Mucosa of stomach (tissue), 1 donor: ENCODE measurements around the gene EOGT.

ENCODE experiments used
- H3K27me3 ChIP-seq: one replicate; pipeline ENCODE4 v1.7.0; 2013; ENCODE audit warnings: mild to moderate bottlenecking, low read length; ENCODE audit not compliant: control insufficient read depth, insufficient read depth
- H3K36me3 ChIP-seq: one replicate; pipeline ENCODE4 v1.7.0; 2013; ENCODE audit warnings: low read length; ENCODE audit not compliant: control insufficient read depth, insufficient read depth
- H3K4me1 ChIP-seq: one replicate; pipeline ENCODE4 v1.7.0; 2013; ENCODE audit warnings: mild to moderate bottlenecking, low read length; ENCODE audit not compliant: control insufficient read depth, insufficient read depth
- H3K4me3 ChIP-seq: one replicate; pipeline ENCODE4 v1.7.0; 2013; ENCODE audit warnings: low read length
- H3K9ac ChIP-seq: one replicate; pipeline ENCODE4 v1.7.0; 2013; ENCODE audit warnings: mild to moderate bottlenecking, low read length, moderate library complexity
- H3K9me3 ChIP-seq: one replicate; pipeline ENCODE4 v1.7.0; 2013; ENCODE audit warnings: mild to moderate bottlenecking, low read length, moderate library complexity; ENCODE audit not compliant: control insufficient read depth
- donor health status: Pancreatic carcinoma.

Gene EOGT

DNA sequence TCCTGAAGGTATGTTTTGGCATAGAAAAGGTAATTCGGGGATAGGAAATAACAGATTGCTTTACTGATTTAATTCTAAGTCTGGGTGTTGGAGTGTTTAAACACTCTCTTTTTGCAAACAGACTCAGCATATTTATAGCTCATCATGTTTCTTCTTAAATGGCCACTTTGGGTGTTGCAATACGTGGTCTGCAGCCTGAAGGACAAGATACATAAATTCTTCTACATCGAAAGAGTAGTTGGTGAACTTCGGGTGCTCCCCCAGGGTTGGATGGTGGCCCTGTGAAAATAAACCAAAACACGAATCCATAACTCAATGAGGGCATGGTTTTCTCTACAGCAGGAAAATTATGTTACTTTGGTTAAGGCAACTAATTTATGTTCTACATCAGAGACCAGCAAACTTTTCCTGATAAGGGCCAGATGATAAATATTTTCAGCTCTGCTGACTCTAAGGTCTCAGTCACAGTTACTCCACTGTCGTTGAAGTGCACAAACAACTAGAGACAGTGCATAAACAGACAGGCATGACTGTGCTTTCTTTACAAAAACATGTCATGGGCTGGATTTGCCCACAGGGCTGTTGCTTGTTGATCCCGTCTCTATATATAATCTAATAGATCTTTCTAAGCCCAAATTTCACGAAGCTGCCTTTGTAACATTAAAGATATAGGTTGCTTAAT lies 35.9 kb downstream of the EOGT start:
- no peak overlapping the region for H3K4me3 ChIP-seq
- no peaks in the 10 kb centered on the region for H3K4me1 ChIP-seq
- no peaks in the 10 kb centered on the region for H3K36me3 ChIP-seq
- H3K27me3 ChIP-seq = no peaks in the 10 kb centered on the region
- H3K9me3 ChIP-seq = no peaks in the 10 kb centered on the region
- no peak overlapping the region for H3K9ac ChIP-seq

DNA sequence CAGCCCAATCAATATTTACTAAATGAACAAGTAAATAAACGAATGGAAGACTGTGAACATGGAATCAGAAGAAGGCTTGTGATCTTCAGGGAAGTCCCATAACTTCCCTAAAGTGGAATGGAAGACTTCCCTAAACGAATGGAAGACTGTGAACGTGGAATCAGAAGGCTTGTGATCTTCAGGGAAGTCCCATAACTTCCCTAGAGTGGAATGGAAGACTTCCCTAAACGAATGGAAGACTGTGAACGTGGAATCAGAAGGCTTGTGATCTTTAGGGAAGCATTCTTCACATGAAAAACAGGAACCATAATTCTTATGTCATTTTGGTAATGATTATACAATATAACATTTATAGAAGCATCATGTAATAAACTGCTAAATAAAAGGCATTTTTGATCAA lies 38.8 kb downstream of the EOGT start:
- Histone ChIP-seq H3K4me3 (no peak overlapping the region), H3K4me1 (no peaks in the 10 kb centered on the region), H3K27me3 (no peaks in the 10 kb centered on the region), H3K36me3 (no peaks in the 10 kb centered on the region), H3K9ac (no peak overlapping the region), H3K9me3 (no peaks in the 10 kb centered on the region)

DNA sequence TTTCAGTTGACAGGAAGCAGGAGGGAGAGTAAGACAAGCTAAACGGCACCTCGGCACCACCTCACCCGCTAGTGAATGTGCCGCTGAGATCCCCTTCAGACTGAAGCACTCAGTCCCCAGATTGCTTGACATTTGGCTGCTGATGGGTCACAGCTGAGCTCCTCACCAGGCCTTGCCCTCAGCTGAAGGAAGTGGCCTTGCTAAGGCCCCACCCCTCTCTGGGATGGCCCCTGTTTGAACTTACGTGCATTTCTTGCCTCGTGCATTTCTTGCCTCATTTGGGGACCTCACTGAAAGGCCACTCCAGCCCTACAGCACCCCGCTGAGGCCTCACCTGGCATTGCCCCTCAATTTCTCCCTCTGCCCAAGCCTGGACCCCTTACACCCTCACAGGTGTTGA lies 39.8 kb downstream of the EOGT start:
- Histone ChIP-seq H3K9me3 (no peaks in the 10 kb centered on the region), H3K9ac (no peak overlapping the region), H3K4me3 (no peak overlapping the region), H3K27me3 (no peaks in the 10 kb centered on the region), H3K4me1 (no peaks in the 10 kb centered on the region), H3K36me3 (no peaks in the 10 kb centered on the region)

DNA sequence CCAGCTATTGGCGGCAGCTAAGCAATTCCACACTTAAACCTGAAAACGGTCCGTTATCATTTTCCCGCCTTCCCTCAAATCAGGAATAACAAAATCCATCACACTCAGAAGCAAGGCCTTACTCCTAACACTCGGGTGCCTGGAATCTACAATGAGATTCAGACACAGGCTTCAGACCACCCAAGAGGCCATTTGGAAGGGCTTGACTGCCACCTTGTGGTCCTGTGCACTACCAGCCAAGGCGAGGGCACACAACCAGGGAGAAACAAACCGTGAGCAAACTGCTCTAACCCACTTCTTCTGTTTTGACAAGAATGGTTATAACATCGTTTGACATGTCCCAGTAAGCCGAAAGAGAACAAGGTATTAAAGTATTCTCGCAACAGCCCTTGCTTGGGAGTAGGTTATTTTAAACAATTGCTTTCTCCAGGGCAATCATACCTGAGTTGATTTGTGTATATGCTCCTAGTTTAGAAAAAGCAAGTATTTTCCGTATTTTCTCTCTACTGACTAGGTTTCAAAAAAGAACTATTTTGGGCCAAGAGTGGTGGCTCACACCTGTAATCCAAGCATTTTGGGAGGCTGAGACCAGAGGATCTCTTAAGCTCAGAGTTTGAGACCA lies 41.0 kb downstream of the EOGT start:
- Histone ChIP-seq H3K4me1 (no peaks in the 10 kb centered on the region), H3K4me3 (no peak overlapping the region), H3K9ac (no peak overlapping the region), H3K9me3 (no peaks in the 10 kb centered on the region), H3K36me3 (no peaks in the 10 kb centered on the region), H3K27me3 (no peaks in the 10 kb centered on the region)

DNA sequence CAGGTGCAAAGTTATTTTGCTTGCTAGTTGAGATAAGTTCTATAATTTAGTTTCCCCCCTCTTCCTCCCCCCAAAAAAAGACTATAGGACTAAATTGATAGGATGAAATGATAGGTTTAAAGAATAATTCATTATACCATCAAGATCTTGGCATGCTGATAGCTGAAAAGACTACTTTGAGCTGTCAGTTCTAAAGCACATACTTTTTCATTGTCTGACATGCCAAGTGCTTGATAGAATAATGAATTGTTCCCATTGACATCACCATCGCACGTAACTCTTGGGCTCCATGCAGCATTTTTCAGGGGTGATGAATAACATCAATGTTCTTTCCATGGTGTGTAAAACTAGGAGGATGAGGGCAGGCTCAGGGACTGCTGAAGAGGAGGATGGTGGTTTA lies 48.8 kb downstream of the EOGT start:
- H3K4me3 ChIP-seq = no peak overlapping the region
- H3K4me1 ChIP-seq = no peaks in the 10 kb centered on the region
- H3K9ac ChIP-seq = no peak overlapping the region
- no peaks in the 10 kb centered on the region for H3K27me3 ChIP-seq
- H3K36me3 ChIP-seq = no peaks in the 10 kb centered on the region
- H3K9me3 ChIP-seq = no peaks in the 10 kb centered on the region

DNA sequence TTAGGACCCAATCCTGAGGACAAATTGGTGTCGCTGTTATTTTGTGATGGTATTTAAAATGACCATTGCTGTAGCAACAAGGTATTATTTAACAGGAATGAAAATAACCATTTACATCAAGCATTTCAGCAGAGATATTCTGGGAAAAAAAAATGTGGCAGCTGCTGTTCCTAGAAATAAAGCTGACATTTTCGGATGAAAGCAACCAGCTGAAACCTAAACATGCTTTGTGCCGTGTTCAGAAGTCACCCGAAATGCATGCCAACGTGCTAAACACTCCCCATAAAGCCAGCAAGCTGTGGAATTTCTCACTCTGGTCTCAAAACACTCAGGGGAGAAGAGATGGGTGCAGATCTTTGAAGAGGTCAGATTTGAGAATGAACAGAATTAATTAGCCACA lies 49.6 kb downstream of the EOGT start:
- Histone ChIP-seq H3K27me3 (no peaks in the 10 kb centered on the region), H3K9me3 (no peaks in the 10 kb centered on the region), H3K4me1 (no peaks in the 10 kb centered on the region), H3K4me3 (no peak overlapping the region), H3K36me3 (no peaks in the 10 kb centered on the region), H3K9ac (no peak overlapping the region)

DNA sequence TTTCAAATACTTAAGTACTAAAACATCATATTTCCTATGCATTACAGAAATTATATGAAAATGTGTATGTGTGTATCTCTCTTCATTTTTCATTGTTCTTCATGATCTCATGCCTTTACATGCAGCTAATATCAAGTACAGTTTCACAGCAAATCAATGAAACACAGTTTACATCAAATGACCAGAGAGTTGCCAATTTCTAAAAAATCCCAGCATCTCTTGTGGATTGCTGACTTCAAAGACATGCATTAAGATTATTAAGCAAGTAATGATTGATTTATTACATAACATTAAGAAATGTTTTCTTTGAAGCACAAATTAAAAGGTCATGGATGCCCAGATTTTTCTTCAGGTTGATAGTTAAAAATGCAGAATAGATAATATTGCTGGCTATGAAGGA lies 50.1 kb downstream of the EOGT start:
- no peak overlapping the region for H3K9ac ChIP-seq
- H3K4me1 ChIP-seq = no peaks in the 10 kb centered on the region
- H3K36me3 ChIP-seq = no peaks in the 10 kb centered on the region
- H3K4me3 ChIP-seq = no peak overlapping the region
- no peaks in the 10 kb centered on the region for H3K9me3 ChIP-seq
- H3K27me3 ChIP-seq = no peaks in the 10 kb centered on the region

DNA sequence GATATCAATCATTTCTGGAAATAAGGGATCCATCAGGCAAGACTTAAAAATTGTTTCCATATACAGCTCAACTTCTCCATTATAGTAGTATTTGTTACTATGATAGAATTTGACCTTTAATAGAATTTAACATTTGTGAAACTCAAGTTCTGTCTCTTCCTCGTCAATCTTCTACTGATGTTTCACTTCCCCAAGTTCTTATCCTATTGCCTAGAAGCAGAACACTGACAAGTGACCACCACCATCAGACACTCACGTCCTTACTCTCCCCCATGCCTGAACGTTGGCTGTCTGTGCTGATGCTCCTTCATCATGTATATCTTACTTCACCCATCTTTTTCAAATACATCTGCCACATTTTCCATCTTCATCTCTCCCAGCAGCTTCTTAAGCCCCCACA lies 54.6 kb downstream of the EOGT start:
- H3K9ac ChIP-seq = no peak overlapping the region
- H3K4me3 ChIP-seq = no peak overlapping the region
- no peaks in the 10 kb centered on the region for H3K27me3 ChIP-seq
- no peaks in the 10 kb centered on the region for H3K9me3 ChIP-seq
- H3K36me3 ChIP-seq = no peaks in the 10 kb centered on the region
- H3K4me1 ChIP-seq = no peaks in the 10 kb centered on the region

DNA sequence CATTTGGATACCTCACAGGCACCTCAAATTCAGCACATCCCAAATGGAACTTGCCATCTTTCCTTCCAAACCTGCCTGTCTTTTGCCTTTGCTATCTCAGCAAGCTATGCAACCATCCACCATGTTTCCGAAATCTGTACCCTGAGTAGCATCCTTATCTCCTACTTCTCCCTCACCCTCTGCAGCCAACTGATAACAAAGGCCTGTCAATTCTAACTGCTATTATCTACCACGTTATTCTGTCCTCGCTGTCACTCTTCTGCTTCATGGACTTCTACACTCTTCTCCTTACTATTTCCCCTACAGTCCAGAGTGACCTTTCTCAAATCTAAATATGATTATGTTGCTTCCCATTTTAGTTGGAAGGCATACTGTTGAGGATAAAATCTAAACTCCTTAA lies 55.6 kb downstream of the EOGT start:
- Histone ChIP-seq H3K9me3 (no peaks in the 10 kb centered on the region), H3K36me3 (no peaks in the 10 kb centered on the region), H3K4me3 (no peak overlapping the region), H3K27me3 (no peaks in the 10 kb centered on the region), H3K9ac (no peak overlapping the region), H3K4me1 (no peaks in the 10 kb centered on the region)

DNA sequence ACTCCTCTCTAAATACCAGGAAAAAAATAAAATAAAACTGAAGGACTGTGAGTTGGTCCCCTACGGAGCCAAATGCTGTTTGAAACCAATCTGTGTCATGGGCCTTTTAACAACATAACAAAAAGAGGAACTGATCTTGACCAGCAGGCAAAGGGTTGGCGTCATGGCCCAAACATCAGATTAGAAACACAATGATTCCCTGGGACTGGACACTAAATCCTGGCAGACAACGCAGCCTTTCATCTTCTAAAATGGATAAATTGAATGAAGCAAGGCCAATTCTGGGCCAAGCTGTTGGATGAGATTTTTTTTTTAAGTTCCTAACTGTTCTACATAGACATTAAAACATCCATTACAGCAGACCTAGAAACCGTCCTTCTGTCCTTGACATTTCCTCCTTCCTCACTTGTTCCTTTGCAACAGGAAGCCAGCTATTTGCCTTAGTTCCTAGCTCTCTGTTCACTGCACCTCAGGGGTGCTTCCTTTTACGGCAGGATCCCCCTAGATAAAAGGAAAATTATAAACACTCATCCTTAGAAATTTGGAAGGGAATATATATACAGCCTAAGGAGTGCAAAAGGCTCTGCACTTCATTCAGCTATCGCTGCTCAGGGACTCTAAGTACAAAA lies 59.6 kb downstream of the EOGT start:
- Histone ChIP-seq H3K36me3 (no peaks in the 10 kb centered on the region), H3K4me3 (no peak overlapping the region), H3K9me3 (no peaks in the 10 kb centered on the region), H3K4me1 (no peaks in the 10 kb centered on the region), H3K27me3 (no peaks in the 10 kb centered on the region), H3K9ac (no peak overlapping the region)

DNA sequence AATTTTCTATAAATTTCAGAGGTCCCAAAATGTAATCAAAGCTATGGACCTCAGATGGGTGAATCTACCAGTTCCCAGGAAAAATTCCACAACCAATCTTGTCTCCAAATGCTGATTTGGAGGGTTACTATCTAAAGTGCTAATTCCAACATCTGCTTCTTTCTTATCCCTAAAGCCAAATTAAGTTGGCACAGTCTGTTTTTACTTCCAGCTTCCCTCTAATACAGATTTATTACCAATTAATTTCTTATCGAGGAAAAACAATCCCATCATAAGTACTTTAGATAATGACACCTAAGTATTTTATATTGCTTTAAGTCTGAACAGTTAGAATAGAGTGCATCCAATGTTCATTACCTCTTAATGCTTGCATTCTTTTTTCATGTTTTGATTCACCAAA lies 68.3 kb downstream of the EOGT start:
- no peaks in the 10 kb centered on the region for H3K4me1 ChIP-seq
- no peak overlapping the region for H3K9ac ChIP-seq
- H3K9me3 ChIP-seq = no peaks in the 10 kb centered on the region
- H3K4me3 ChIP-seq = no peak overlapping the region
- H3K27me3 ChIP-seq = no peaks in the 10 kb centered on the region
- H3K36me3 ChIP-seq = no peaks in the 10 kb centered on the region

DNA sequence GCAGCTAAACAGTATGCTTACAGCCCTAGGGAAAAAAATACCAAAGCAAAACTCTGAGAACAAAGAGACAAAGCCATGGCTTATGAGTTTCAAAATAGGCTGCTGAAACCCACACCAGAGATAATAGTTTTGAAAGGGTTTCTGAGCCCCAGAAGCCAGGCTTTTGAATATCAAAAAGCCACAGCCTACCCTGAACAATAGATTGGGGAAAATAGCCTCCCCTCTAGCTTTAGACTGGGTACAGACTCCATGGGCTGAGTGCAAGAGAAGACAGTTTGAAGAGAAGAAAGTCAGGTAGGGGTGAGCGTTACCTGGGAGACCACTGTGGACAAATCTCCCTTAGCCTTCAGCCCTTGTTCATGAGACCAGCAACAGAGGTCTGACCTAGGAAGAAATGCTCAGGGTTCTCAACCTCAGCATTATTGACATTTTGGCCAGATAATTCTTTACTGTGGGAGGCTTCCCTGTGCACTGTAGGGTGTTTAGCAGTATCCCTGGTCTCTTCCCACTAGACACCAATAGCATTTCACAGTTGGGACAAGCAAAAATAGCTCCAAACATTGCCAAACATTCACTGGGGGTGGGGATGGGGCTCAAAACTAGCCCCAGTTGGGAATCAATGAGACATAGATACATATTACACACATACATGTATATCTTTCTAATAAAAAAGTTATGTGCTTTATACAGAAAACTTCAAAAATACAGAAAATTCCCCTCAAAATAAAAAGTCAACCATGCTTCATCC lies 69.6 kb downstream of the EOGT start:
- Histone ChIP-seq H3K27me3 (no peaks in the 10 kb centered on the region), H3K4me3 (no peak overlapping the region), H3K9me3 (no peaks in the 10 kb centered on the region), H3K36me3 (no peaks in the 10 kb centered on the region), H3K4me1 (no peaks in the 10 kb centered on the region), H3K9ac (no peak overlapping the region)
